GM12878 (cell line): Measurements from ENCODE around the gene ZNF341. TPM values are rescaled to one million over a fixed set of nuclear protein-coding genes. Genes with fewer than 3 reads are reported as not detected.

Experiments used
- BACH1 ChIP-seq: fragments of 450-650 bp; IDR thresholded peaks from 2 replicates; pipeline ENCODE4 v1.6.1; 2017; ENCODE audit warnings: mild to moderate bottlenecking, borderline replicate concordance
- BCL11A ChIP-seq: IDR thresholded peaks from 2 replicates; pipeline ENCODE4 v1.6.1; 2011; ENCODE audit warnings: low read depth, low read length
- BHLHE40 ChIP-seq, 2 experiments: fragments of 450-650 bp in 1 of 2; IDR thresholded peaks; 2 replicates each; pipeline ENCODE4 v1.6.1; 2011 to 2017; ENCODE audit warnings: low read depth in 2 of 2, borderline replicate concordance in 1 of 2, improper control_type of control experiment in 1 of 2, low read length in 1 of 2, mild to moderate bottlenecking in 1 of 2
- CBX5 ChIP-seq: sonication (generic); IDR thresholded peaks from 2 replicates; pipeline ENCODE4 v1.6.1; 2016; ENCODE audit warnings: low read depth, moderate library complexity, mild to moderate bottlenecking, inconsistent platforms
- CHD1 ChIP-seq: IDR thresholded peaks from 2 replicates; pipeline ENCODE4 v1.6.1; 2012; ENCODE audit warnings: low read depth, low read length, improper control_type of control experiment
- CHD2 ChIP-seq: IDR thresholded peaks from 2 replicates; pipeline ENCODE4 v1.6.1; 2011; ENCODE audit warnings: low read depth, low read length, improper control_type of control experiment, borderline replicate concordance
- CREM ChIP-seq: IDR thresholded peaks from 2 replicates; pipeline ENCODE4 v1.6.1; 2014; ENCODE audit warnings: antibody characterized with exemption, low read depth
- ESRRA ChIP-seq: IDR thresholded peaks from 2 replicates; pipeline ENCODE4 v1.6.1; 2012; ENCODE audit warnings: mild to moderate bottlenecking, low read length, improper control_type of control experiment
- ETV6 ChIP-seq, 2 experiments: fragments of 450-650 bp in 1 of 2; IDR thresholded peaks in 1 of 2; conservative IDR thresholded peaks in 1 of 2; 2 replicates each; pipeline ENCODE4 v1.6.1; 2014; ENCODE audit warnings: antibody characterized with exemption in 1 of 2, borderline replicate concordance in 1 of 2, low read depth in 1 of 2, mild to moderate bottlenecking in 1 of 2, moderate library complexity in 1 of 2
- GATAD2B ChIP-seq: fragments of 450-650 bp; conservative IDR thresholded peaks from 2 replicates; pipeline ENCODE4 v1.6.1; 2017; ENCODE audit warnings: low read depth, mild to moderate bottlenecking, moderate library complexity
- HDAC6 ChIP-seq: fragments of 200-600 bp; sonication (generic); IDR thresholded peaks from one replicate; pipeline ENCODE4 v1.8.0; 2017; ENCODE audit warnings: antibody characterized with exemption; ENCODE audit not compliant: unreplicated experiment
- IKZF1 ChIP-seq: fragments of 450-650 bp; conservative IDR thresholded peaks from 2 replicates; pipeline ENCODE4 v1.6.1; 2017; ENCODE audit warnings: antibody characterized with exemption, mild to moderate bottlenecking
- IRF4 ChIP-seq: IDR thresholded peaks from 2 replicates; pipeline ENCODE4 v1.6.1; 2011; ENCODE audit warnings: low read depth, low read length
- JUND ChIP-seq: IDR thresholded peaks from 2 replicates; pipeline ENCODE4 v1.6.1; 2012; ENCODE audit warnings: low read depth, mild to moderate bottlenecking, low read length, improper control_type of control experiment, moderate library complexity
- MXI1 ChIP-seq: fragments of 150-350 bp; IDR thresholded peaks from 2 replicates; pipeline ENCODE4 v1.6.1; 2011; ENCODE audit warnings: low read depth, mild to moderate bottlenecking, inconsistent platforms, low read length, improper control_type of control experiment
- NFIC ChIP-seq: IDR thresholded peaks from 2 replicates; pipeline ENCODE4 v1.6.1; 2012; ENCODE audit warnings: low read depth, mild to moderate bottlenecking, inconsistent platforms, low read length, moderate library complexity
- NR2C2 ChIP-seq: IDR thresholded peaks from 2 replicates; pipeline ENCODE4 v1.6.1; 2011; ENCODE audit warnings: borderline replicate concordance, low read depth; ENCODE audit not compliant: control insufficient read depth, insufficient read length
- NR2F1 ChIP-seq: fragments of 450-650 bp; conservative IDR thresholded peaks from 2 replicates; pipeline ENCODE4 v1.6.1; 2017; ENCODE audit warnings: mild to moderate bottlenecking
- PAX5 ChIP-seq: IDR thresholded peaks from 2 replicates; pipeline ENCODE4 v1.6.1; 2011; ENCODE audit warnings: low read depth, low read length, borderline replicate concordance
- POLR2AphosphoS5 ChIP-seq: IDR thresholded peaks from 2 replicates; pipeline ENCODE4 v1.6.1; 2011; ENCODE audit warnings: mild to moderate bottlenecking, low read length, inconsistent platforms
- RAD21 ChIP-seq: IDR thresholded peaks from 2 replicates; pipeline ENCODE4 v1.6.1; 2011; ENCODE audit warnings: mild to moderate bottlenecking, low read depth, low read length, moderate library complexity; ENCODE audit not compliant: insufficient read depth
- SMAD1 ChIP-seq: fragments of 450-650 bp; IDR thresholded peaks from 2 replicates; pipeline ENCODE4 v1.6.1; 2018; ENCODE audit warnings: mild to moderate bottlenecking, low read depth; ENCODE audit not compliant: partially characterized antibody
- SPI1 ChIP-seq: IDR thresholded peaks from 2 replicates; pipeline ENCODE4 v1.6.1; 2011; ENCODE audit warnings: low read depth, mild to moderate bottlenecking, low read length, moderate library complexity, borderline replicate concordance; ENCODE audit not compliant: insufficient read depth
- STAT1 ChIP-seq: fragments of 450-650 bp; conservative IDR thresholded peaks from 2 replicates; pipeline ENCODE4 v1.6.1; 2014; ENCODE audit warnings: antibody characterized with exemption, mild to moderate bottlenecking
- SUPT20H ChIP-seq: IDR thresholded peaks from 2 replicates; pipeline ENCODE4 v1.6.1; 2011; ENCODE audit warnings: low read depth, mild to moderate bottlenecking, low read length, moderate library complexity, borderline replicate concordance; ENCODE audit not compliant: control insufficient read depth
- TAF1 ChIP-seq: IDR thresholded peaks from 2 replicates; pipeline ENCODE4 v1.6.1; 2011; ENCODE audit warnings: mild to moderate bottlenecking, low read depth, low read length, borderline replicate concordance
- ZSCAN29 ChIP-seq: fragments of 450-650 bp; IDR thresholded peaks from 2 replicates; pipeline ENCODE4 v1.6.1; 2017; ENCODE audit warnings: mild to moderate bottlenecking, moderate library complexity
- polyA plus RNA-seq, 11 experiments: library from polyadenylated mRNA; depleted of rRNA in 4 of 11; unstranded in 6 of 11; stranded (reverse) in 5 of 11; fragments of >200 nt; fragmentation: Nextera tagmentation in 4 of 11; fragmentation: Illumina TruSeq in 1 of 11; extraction: Ambion mirVana in 4 of 11; extraction: Trizol in 1 of 11; gene quantifications; 1 replicate in 1 of 11; 2 replicates in 10 of 11; pipeline versions ENCODE4 v1.2.1 to v1.2.3, GENCODE V29; 2011 to 2016; ENCODE audit warnings: inconsistent platforms in 2 of 11, missing spikeins in 2 of 11, low read depth in 1 of 11
- total RNA-seq, 4 experiments: library from RNA; depleted of rRNA in 3 of 4; stranded (reverse); fragments of >200 nt in 3 of 4; fragmentation: Illumina TruSeq in 1 of 4; extraction: Trizol in 1 of 4; gene quantifications; 2 replicates each; pipeline versions ENCODE4 v1.2.1 to v1.2.3, GENCODE V29; 2013 to 2021
- TF ChIP-seq, protein P1 (sequence below): IDR thresholded peaks from 2 replicates; pipeline ENCODE4 v1.6.1; 2012; ENCODE audit warnings: low read depth, low read length, improper control_type of control experiment
- TF ChIP-seq, protein P2 (sequence below): fragments of 450-650 bp; IDR thresholded peaks from 2 replicates; pipeline ENCODE4 v1.6.1; 2018; ENCODE audit warnings: mild to moderate bottlenecking, low read depth, moderate library complexity; ENCODE audit not compliant: partially characterized antibody

Gene ZNF341
- total and polyA plus RNA-seq, 10 of the 15 experiments (the other 5 are each of a cell fraction or from before 2014, with no cell fraction given): 0.18 to 5.0 (median 2.6) TPM

DNA sequence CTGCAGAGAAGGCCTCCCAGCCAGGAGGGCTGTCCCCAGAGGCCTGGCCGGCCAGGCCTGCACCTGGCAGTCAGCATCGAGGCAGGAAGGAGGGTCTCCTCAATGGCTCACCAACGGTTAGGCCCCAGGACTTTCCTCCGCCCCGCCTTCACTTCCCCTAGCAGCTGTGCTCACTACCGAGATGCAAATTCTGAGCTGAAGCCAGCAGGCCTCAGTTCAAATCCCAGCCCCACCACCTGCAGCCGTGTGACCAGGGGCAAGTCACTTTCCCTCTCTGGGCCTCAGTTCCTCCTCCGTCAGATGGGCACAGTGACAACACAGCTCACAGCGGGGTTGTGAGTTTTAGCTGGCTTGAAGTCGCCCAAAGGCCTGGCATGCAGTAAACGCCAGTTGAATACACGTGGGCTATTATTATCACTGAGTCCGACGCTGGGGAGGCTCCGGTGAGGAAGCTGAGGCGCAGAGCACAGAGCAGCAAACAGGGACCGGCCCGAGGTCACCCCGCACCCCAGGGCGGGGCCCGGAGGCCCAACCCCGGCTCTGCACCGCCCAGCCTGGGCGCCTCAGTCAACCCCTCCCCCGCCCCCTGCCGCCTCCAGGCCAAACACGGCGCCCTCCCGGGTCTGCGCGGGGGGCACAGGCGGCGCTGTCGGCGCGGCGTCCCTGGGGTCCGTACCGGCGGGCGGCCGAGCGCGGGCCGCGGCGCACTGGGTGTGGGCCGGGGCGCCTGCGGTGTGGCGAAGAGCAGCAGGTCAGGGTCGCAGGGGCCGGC, 46.3 kb upstream of the ZNF341 start (continued):
- TF ChIP-seq MXI1 (peak; percentile 34; the same call in 1 of the 2 replicates), BCL11A (no peak), CREM (no peak), ESRRA (no peak), SUPT20H (no peak), IRF4 (peak; percentile 42; the same call in 1 of the 2 replicates), NFIC (no peak), BACH1 (no peak), SMAD1 (no peak), RAD21 (no peak), PAX5 (no peak), ETV6 (conservative IDR thresholded peaks at IDR 0.05 in 1 of 2, IDR thresholded peaks at IDR 0.05 in 1 of 2; ENCODE audit: borderline replicate concordance in 1 of 2, low read depth in 1 of 2) (no peak), NR2F1 (0 out of 2 replicates have a peak, but pooled peaks have one; percentile 17), STAT1 (no peak), SPI1 (no peak; the same call in 1 of the 2 replicates), ZSCAN29 (no peak), BHLHE40 (IDR thresholded peaks at IDR 0.05; ENCODE audit: borderline replicate concordance in 1 of 2, low read depth in 2 of 2, low read length in 1 of 2) (no peak), CHD2 (no peak), JUND (no peak), IKZF1 (no peak), CHD1 (no peak), TAF1 (peak; percentile 34; the same call in 1 of the 2 replicates), NR2C2 (no peak), POLR2AphosphoS5 (peak; percentile 60; the same call in 1 of the 2 replicates), GATAD2B (no peak), CBX5 (no peak), HDAC6 (no peak)
- TF ChIP-seq, protein P1, sequence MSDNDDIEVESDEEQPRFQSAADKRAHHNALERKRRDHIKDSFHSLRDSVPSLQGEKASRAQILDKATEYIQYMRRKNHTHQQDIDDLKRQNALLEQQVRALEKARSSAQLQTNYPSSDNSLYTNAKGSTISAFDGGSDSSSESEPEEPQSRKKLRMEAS: no peak
- TF ChIP-seq, protein P2, sequence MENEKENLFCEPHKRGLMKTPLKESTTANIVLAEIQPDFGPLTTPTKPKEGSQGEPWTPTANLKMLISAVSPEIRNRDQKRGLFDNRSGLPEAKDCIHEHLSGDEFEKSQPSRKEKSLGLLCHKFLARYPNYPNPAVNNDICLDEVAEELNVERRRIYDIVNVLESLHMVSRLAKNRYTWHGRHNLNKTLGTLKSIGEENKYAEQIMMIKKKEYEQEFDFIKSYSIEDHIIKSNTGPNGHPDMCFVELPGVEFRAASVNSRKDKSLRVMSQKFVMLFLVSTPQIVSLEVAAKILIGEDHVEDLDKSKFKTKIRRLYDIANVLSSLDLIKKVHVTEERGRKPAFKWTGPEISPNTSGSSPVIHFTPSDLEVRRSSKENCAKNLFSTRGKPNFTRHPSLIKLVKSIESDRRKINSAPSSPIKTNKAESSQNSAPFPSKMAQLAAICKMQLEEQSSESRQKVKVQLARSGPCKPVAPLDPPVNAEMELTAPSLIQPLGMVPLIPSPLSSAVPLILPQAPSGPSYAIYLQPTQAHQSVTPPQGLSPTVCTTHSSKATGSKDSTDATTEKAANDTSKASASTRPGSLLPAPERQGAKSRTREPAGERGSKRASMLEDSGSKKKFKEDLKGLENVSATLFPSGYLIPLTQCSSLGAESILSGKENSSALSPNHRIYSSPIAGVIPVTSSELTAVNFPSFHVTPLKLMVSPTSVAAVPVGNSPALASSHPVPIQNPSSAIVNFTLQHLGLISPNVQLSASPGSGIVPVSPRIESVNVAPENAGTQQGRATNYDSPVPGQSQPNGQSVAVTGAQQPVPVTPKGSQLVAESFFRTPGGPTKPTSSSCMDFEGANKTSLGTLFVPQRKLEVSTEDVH: no peak
